SJSA1 (cell line): ENCODE measurements around the gene GABRA1. TPM values are rescaled to one million over a fixed set of nuclear protein-coding genes. Genes with fewer than 3 reads are reported as not detected.

Source experiments
- DNase-seq, 2 experiments: peaks; one replicate each; pipeline ENCODE4 v3.0.0-alpha.2; 2015 to 2020; ENCODE audit warnings: low spot score in 2 of 2, low read depth in 1 of 2
- H3K27ac ChIP-seq: fragments of 250-450 bp; sonication (Bioruptor Pico); 2 replicates; pipeline ENCODE4 v1.5.1; 2020; ENCODE audit warnings: mild to moderate bottlenecking, moderate library complexity
- H3K27me3 ChIP-seq: fragments of 250-450 bp; sonication (Bioruptor Pico); replicated peaks from 2 replicates; pipeline ENCODE4 v1.5.1; 2020; ENCODE audit warnings: mild to moderate bottlenecking, moderate library complexity
- H3K36me3 ChIP-seq: fragments of 250-450 bp; sonication (Bioruptor Pico); 2 replicates; pipeline ENCODE4 v1.5.1; 2020; ENCODE audit warnings: mild to moderate bottlenecking
- H3K4me1 ChIP-seq: fragments of 250-450 bp; sonication (Bioruptor Pico); replicated peaks from 2 replicates; pipeline ENCODE4 v1.6.1; 2021; ENCODE audit warnings: mild to moderate bottlenecking
- H3K4me3 ChIP-seq: fragments of 250-450 bp; sonication (Bioruptor Pico); 2 replicates; pipeline ENCODE4 v1.5.1; 2020; ENCODE audit warnings: mild to moderate bottlenecking
- H3K9me3 ChIP-seq: fragments of 250-450 bp; sonication (Bioruptor Pico); replicated peaks from 2 replicates; pipeline ENCODE4 v1.5.1; 2020; ENCODE audit warnings: mild to moderate bottlenecking
- total RNA-seq: library from RNA; depleted of rRNA; stranded (reverse); fragments of >200 nt; shearing (Covaris generic); gene quantifications from 2 replicates; pipeline ENCODE4 v1.2.3, GENCODE V29; 2014; rRNA removed

GABRA1 gene
- total RNA-seq, 1 experiment from 2014 or later = not detected

- DNase-seq = no peak
- no peaks in the 10 kb centered on the region for H3K27me3 ChIP-seq
- no peak overlapping the region for H3K27ac ChIP-seq
- H3K4me1 ChIP-seq = no peaks in the 10 kb centered on the region
- H3K36me3 ChIP-seq = no peaks in the 10 kb centered on the region
- no peaks in the 10 kb centered on the region for H3K9me3 ChIP-seq
- no peak overlapping the region for H3K4me3 ChIP-seq
These were observed 53.1 kb downstream of the GABRA1 start for GRCh38 chr5:161900981-161901380.

- no peak overlapping the region for H3K27ac ChIP-seq
- no peaks in the 10 kb centered on the region for H3K4me1 ChIP-seq
- no peak for DNase-seq
- no peaks in the 10 kb centered on the region for H3K27me3 ChIP-seq
- H3K36me3 ChIP-seq = no peaks in the 10 kb centered on the region
- no peak overlapping the region for H3K4me3 ChIP-seq
- H3K9me3 ChIP-seq = peaks cover 13% of the 10 kb centered on the region; the same call in 1 of the 2 replicates
These were observed 73.9 kb downstream of the GABRA1 start for GRCh38 chr5:161921781-161922180.

GRCh38 chr5:161924270-161924669, 76.3 kb downstream of the GABRA1 start:
- H3K9me3 ChIP-seq = peaks cover 19% of the 10 kb centered on the region
- no peak overlapping the region for H3K4me3 ChIP-seq
- H3K36me3 ChIP-seq = no peaks in the 10 kb centered on the region
- no peaks in the 10 kb centered on the region for H3K27me3 ChIP-seq
- H3K4me1 ChIP-seq = no peaks in the 10 kb centered on the region
- no peak for DNase-seq
- no peak overlapping the region for H3K27ac ChIP-seq

- no peak for DNase-seq
- no peak overlapping the region for H3K27ac ChIP-seq
- peaks cover 22% of the 10 kb centered on the region for H3K9me3 ChIP-seq
- no peaks in the 10 kb centered on the region for H3K27me3 ChIP-seq
- H3K4me3 ChIP-seq = no peak overlapping the region
- H3K4me1 ChIP-seq = no peaks in the 10 kb centered on the region
- H3K36me3 ChIP-seq = no peaks in the 10 kb centered on the region
These were observed 78.0 kb downstream of the GABRA1 start for GRCh38 chr5:161925960-161926359.

- no peak for DNase-seq
- no peaks in the 10 kb centered on the region for H3K27me3 ChIP-seq
- no peak overlapping the region for H3K4me3 ChIP-seq
- H3K4me1 ChIP-seq = no peaks in the 10 kb centered on the region
- no peak overlapping the region for H3K27ac ChIP-seq
- H3K36me3 ChIP-seq = no peaks in the 10 kb centered on the region
- peaks cover 11% of the 10 kb centered on the region; the same call in 1 of the 2 replicates for H3K9me3 ChIP-seq
These were observed 86.6 kb downstream of the GABRA1 start for GRCh38 chr5:161934486-161934885.

GRCh38 chr5:161944974-161945373, 97.1 kb downstream of the GABRA1 start:
- H3K27ac ChIP-seq = no peak overlapping the region
- no peak for DNase-seq
- no peaks in the 10 kb centered on the region for H3K36me3 ChIP-seq
- peaks cover 16% of the 10 kb centered on the region; the same call in 1 of the 2 replicates for H3K9me3 ChIP-seq
- no peak overlapping the region for H3K4me3 ChIP-seq
- H3K4me1 ChIP-seq = no peaks in the 10 kb centered on the region
- H3K27me3 ChIP-seq = no peaks in the 10 kb centered on the region

- Histone ChIP-seq H3K27ac (no peak overlapping the region), H3K4me1 (no peaks in the 10 kb centered on the region), H3K9me3 (peaks cover 18% of the 10 kb centered on the region; the same call in 1 of the 2 replicates), H3K36me3 (no peaks in the 10 kb centered on the region), H3K27me3 (no peaks in the 10 kb centered on the region), H3K4me3 (no peak overlapping the region)
- no peak for DNase-seq
These were observed 99.0 kb downstream of the GABRA1 start for GRCh38 chr5:161946911-161947310.

Other genes starting within 250 kb of the GABRA1 start
- gene GABRA6, start 162.4 kb upstream of the GABRA1 start, total RNA-seq = not detected in 2 replicates
- not detected in 2 replicates for gene GABRG2, start 219.7 kb downstream of the GABRA1 start, total RNA-seq